ENCODE data around the gene NISCH.

DNA sequence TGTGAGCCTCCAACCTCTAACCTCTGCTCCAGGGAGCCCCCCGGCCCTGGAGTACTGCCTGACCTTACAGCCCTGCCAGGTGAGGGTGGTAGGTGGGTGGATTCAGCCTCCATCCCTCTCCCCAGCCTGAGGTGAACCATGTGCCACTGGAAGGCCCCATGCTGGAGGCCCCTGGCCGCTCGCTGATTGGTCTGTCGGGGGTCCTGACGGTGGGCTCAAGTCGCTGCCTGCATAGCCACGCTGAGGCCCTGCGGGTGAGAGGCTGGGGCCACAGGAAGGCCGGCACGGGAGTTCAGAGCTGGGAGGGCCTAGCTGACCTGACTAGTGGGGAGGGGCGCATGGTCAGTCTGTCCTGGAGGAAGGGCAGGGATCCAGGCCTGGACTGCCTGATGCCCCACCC is 59.2 kb downstream of the NISCH start:
- TF ChIP-seq, protein P1, sequence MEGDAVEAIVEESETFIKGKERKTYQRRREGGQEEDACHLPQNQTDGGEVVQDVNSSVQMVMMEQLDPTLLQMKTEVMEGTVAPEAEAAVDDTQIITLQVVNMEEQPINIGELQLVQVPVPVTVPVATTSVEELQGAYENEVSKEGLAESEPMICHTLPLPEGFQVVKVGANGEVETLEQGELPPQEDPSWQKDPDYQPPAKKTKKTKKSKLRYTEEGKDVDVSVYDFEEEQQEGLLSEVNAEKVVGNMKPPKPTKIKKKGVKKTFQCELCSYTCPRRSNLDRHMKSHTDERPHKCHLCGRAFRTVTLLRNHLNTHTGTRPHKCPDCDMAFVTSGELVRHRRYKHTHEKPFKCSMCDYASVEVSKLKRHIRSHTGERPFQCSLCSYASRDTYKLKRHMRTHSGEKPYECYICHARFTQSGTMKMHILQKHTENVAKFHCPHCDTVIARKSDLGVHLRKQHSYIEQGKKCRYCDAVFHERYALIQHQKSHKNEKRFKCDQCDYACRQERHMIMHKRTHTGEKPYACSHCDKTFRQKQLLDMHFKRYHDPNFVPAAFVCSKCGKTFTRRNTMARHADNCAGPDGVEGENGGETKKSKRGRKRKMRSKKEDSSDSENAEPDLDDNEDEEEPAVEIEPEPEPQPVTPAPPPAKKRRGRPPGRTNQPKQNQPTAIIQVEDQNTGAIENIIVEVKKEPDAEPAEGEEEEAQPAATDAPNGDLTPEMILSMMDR (IDR thresholded peaks at IDR 0.05), result no peak
- TF ChIP-seq POLR2A (IDR thresholded peaks at IDR 0.05), result no peak

Measured in ovary (tissue), 3 donors.